Measurements from ENCODE around the gene NOG. TPM values are rescaled to one million over a fixed set of nuclear protein-coding genes. Genes with fewer than 3 reads are reported as not detected.

Gene NOG
- polyA plus RNA-seq = under 1 TPM; 0.14 to 0.90 (median 0.37) TPM

DNA sequence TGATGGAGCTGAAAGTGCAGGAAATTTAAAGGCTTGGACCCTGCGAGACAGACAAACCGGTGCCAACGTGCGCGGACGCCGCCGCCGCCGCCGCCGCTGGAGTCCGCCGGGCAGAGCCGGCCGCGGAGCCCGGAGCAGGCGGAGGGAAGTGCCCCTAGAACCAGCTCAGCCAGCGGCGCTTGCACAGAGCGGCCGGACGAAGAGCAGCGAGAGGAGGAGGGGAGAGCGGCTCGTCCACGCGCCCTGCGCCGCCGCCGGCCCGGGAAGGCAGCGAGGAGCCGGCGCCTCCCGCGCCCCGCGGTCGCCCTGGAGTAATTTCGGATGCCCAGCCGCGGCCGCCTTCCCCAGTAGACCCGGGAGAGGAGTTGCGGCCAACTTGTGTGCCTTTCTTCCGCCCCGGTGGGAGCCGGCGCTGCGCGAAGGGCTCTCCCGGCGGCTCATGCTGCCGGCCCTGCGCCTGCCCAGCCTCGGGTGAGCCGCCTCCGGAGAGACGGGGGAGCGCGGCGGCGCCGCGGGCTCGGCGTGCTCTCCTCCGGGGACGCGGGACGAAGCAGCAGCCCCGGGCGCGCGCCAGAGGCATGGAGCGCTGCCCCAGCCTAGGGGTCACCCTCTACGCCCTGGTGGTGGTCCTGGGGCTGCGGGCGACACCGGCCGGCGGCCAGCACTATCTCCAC lies at the start of gene NOG:
TSS of gene NOG (plus strand) at position 54 of the 674 bp plus-strand sequence. CDS start at position 579, 525 bp downstream.
- WGBS, 3 donors = 0 to 1% (median 1%) methylated on average over 68 to 85 of the region's 85 CpGs
- H3K27ac ChIP-seq (ENCODE audit: low read depth, low read length) = no peak within 1 kb of the TSS

DNA sequence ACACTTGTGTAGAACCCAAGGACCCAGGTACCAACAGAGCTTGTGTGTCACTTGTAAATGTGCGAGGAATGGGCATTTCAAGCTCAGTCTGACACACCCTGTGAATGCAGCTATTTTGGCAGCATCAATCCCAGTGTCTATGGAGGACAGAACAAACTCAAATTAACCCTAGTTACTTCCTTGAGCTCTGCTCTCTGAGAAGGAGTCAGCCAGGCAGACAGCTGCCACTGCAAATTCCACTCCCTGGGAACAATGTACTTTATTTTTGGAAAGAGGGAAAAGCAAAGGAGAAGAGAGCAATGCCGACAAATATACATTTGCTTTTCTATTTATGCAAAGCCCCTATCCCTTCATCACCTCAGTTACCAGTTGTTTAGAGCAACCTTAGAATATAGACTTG lies 48.4 kb upstream of the NOG start:
- 35 to 70% (median 69%) methylated on average over 2 of the region's 2 CpGs for WGBS, 3 donors
- no peak overlapping the region for H3K27ac ChIP-seq (ENCODE audit: low read depth, low read length)

DNA sequence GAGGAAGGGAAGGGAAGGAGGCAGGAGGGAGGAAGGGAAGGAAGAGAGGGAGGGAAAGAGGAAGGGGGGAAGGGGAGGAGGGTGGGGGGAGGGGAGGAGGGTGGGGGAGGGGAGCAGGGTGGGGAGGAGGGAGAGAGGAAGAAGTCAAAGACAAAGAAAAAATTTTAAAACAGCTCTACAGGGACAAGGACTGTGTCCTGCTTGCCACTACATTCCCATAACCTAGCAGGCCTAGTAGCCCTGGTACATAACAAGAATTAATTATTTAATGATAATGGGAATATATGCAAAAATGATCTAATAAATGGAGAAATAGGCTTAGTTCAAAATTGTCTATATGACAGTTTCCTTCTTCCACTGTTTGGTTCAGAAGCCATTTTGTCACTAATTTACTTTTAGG lies 47.6 kb upstream of the NOG start:
- H3K27ac ChIP-seq (ENCODE audit: low read depth, low read length) = no peak overlapping the region

DNA sequence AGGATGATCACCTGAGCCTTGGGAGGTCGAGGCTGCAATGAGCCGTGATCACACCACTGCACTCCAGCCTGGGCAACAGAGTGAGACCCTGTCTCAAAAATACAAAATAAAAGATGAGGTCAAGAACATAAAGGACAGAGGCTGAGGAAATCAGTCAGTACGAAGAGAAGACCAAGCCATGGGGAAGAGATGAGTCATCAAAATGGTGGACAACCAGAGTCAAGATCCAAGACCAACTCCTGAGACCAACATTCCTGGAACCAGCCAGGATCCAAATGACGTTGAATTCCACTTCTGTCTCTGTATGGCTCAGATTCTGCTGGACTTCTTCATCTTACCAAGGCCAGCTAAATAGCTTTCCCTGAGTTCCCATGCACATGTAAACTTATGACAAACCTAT lies 44.8 kb upstream of the NOG start:
- WGBS, 3 donors = 78 to 89% (median 83%) methylated on average over 4 of the region's 4 CpGs
- no peak overlapping the region for H3K27ac ChIP-seq (ENCODE audit: low read depth, low read length)

DNA sequence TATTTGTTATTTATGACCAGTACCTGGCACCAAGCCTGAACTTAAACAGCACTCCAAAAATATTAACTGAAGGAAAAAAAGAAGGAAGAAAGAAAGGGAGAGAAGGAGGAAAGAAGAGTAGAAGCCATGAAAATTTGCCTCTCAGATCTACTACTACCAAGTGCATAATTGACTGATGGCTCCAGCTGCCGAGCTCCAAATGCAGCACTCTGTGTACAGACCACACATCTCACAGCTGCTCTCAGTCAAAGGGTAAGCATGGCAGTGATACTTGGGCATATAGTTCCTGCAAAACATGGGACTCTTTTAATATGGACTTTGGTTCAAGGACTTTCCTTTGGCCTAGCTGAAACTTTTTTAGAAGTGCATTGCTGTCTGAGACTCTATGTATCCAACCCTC lies 44.0 kb upstream of the NOG start:
- no peak overlapping the region for H3K27ac ChIP-seq (ENCODE audit: low read depth, low read length)
- WGBS, 3 donors = 60 to 67% (median 60%) methylated on average over 1 of the region's 1 CpG

DNA sequence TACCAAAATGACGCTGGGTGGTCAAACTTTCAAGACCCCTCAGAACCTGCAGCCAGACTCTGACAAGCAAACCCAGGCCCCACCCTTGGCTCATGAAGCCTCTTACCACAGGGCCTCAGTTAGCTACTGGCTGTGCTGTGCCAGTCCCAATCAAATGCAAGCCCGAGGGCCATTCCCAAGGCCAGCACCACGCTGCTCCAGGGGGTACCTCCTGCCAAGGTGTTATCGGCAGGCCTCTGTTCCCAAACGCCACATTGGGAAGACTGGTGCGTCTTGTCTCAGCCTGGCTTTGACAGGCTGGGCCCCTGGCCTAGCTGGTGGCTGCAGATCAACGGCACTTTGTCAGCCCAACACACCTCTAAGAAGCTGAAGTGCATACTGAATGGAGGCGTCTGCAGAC lies 35.8 kb upstream of the NOG start:
- H3K27ac ChIP-seq (ENCODE audit: low read depth, low read length) = no peak overlapping the region
- 62 to 83% (median 82%) methylated on average over 8 of the region's 8 CpGs for WGBS, 3 donors

DNA sequence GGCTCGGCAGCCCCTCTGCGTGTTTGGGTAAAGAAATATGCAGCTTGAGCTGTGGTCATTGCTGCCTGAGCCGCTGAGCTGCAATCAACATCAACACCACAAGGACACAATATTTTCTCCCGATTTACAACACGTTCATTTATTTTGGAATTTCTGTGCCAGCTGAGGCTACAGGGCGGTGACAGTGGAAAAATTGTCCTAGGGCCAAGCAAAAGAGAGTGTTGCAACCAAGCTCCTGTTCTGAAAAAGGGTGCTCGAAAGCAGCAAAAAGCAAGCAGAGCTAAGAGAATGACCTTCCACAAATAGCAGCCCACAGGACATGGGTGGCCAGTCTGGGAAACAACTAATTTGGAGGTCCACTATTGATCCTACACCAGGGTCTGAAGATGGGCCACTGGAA lies 35.4 kb upstream of the NOG start:
- WGBS, 3 donors = 70 to 76% (median 74%) methylated on average over 7 of the region's 7 CpGs
- no peak overlapping the region for H3K27ac ChIP-seq (ENCODE audit: low read depth, low read length)

DNA sequence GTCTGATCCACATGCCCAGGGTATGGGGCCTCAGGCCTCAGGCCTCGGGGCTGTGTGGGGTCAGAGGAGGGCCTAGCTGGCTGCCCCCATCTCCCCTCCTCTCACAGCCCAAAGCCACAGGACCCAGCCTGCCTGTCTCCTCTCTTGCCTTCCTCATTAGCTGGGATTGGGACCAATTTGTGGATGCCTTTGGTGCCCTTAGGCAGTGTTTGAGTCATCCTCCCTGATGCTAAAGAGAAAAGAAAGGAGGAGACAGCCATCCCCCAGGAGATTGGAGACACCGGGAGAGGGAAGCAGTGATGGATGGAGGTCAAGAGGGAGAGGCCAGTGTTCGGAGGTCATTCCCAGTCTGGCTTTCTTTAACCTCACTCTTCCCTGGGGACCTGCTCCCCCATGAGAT lies 23.3 kb upstream of the NOG start:
- WGBS, 3 donors = 50 to 60% (median 54%) methylated on average over 3 of the region's 3 CpGs

DNA sequence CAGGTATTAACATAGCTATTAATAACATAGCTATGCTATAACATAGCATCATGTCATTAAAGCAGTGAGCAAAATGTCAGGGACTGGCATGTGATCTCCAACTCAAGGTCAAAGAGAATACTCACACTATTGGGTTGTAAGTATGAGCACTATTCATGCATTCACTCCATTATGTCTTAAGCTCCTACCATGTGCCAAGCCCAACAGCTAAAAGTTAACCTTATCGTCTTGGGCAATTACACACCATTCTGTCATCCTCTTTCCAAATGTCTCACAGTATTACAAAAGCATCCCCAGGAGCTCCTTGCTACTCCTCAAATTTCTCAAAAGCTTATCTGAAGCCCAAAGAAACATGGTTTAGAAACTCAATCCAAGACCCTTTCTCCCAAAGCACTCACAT lies 22.0 kb upstream of the NOG start:
- H3K27ac ChIP-seq (ENCODE audit: low read depth, low read length) = no peak overlapping the region
- 61 to 95% (median 64%) methylated on average over 1 of the region's 1 CpG for WGBS, 3 donors

More for the DNA sequence above, 23.3 kb upstream of the NOG start:
- no peak overlapping the region for H3K27ac ChIP-seq (ENCODE audit: low read depth, low read length)

DNA sequence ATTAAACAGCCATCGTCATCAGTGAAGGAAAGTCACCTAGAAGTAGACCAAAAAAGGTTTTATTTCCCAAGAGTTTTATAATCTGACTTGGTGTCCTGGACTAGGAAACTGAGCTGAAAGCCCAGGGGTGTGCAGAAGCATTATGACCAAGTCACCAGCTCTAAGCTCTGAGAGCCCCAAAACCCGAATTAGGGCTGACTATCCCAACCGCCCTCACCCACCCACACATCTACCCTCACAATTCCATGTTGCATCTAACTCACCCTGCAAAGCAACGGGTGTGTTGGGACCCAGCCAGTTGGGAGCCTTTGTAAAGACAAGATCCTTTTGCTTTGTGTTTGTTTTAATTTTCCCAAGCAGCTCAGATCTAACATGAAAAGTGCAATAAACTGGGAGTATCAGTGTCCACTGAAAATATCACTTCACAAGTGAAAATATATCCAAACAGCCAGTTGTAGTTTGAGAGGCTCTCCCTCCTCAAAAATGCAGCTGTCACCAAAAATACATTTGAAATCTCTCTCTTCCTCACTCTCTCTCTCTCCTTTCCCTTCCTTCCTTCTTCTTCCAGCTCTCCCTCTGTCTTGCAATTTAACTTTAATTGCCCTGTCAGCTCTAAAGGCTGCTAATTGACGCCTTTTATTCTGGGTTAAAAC lies 16.2 kb upstream of the NOG start:
- no peak overlapping the region for H3K27ac ChIP-seq (ENCODE audit: low read depth, low read length)
- 46 to 53% (median 51%) methylated on average over 5 of the region's 5 CpGs for WGBS, 3 donors

DNA sequence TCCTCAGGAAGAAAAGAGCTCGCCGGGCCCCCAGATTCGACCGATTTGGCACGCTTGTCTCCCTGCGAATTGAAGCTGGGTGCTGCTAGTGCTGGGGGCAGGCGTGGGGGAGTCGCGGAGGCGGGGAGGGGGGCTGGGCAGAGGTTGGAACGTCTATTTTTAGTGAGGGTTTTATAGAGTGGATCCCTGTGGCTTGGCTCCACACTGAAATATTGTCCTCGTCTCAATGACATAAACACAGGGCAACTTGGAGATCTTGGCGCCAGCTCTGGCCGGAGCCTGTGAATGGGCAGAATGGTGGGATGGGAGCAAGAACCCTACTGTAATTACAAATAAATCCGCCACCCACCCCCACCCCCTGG lies 15.7 kb upstream of the NOG start:
- H3K27ac ChIP-seq (ENCODE audit: low read depth, low read length) = no peak overlapping the region
- 24 to 36% (median 32%) methylated on average over 15 of the region's 15 CpGs for WGBS, 3 donors

DNA sequence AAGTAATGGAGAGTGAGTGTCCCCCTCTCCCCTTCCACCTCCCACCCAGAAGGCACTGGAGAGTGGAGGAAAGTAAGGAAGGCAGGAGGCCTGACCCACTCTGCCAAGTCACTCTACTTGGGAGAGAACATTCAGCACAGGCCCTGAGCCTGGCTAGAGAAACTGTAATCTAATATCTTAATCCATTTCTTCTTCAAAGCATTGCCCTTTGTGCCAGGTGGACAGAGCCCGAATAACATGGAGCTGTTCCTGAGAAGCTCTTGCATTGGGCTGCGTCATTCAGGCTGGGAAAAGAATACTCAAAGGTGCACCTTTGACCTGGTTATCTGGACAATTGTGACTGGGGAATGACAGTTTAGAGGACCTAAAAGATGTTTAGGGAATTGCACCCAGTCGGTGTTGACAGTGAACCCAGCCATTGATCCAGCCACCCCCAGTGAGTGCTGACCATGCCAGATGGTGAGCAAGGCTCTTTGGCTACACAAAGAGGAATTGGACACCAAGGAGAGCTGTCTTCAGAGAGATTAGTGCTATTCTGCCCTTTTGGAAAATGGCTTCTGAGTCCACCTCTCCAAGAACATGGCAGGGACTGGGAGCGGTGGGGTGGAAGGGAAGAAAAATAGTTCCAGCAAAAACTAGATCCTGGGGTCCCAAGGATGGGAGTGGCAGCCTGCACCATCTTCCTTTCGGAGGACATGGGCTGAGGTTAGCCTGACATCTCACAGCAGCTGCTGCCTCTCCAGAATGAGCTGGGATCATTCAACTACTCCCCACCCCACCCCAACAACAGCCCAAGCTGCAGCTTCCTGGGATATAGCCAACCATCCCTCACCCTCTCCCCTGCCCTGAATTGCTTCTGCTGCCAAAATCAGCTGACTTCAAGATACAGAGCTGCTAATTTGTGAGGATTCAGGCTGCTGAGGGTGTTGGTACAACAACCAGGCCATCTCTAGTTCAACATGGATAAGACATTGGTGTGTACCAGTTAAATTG lies 11.6 kb upstream of the NOG start:
- no peak overlapping the region for H3K27ac ChIP-seq (ENCODE audit: low read depth, low read length)
- 72 to 90% (median 87%) methylated on average over 5 of the region's 5 CpGs for WGBS, 3 donors

DNA sequence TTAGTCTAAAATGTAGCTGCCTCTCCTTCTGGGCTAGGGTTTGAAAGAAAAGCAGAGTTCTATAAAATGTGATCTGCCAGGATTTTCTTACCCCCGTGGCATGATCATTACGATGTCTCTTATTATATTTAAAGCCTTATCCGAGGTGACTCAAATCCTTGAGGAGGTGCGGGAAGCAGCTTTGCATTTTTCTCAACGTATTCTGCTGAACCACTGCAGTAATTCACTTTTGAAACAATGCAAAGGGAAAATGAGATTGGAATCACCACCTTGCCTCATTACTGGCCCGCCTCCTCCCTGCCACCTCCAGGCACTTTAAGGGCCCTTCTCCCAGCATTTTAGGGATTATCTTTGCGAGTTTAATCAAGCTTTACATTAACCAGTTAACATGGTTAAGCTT lies 9.7 kb upstream of the NOG start:
- WGBS, 3 donors = 69 to 84% (median 79%) methylated on average over 7 of the region's 7 CpGs
- H3K27ac ChIP-seq (ENCODE audit: low read depth, low read length) = no peak overlapping the region

DNA sequence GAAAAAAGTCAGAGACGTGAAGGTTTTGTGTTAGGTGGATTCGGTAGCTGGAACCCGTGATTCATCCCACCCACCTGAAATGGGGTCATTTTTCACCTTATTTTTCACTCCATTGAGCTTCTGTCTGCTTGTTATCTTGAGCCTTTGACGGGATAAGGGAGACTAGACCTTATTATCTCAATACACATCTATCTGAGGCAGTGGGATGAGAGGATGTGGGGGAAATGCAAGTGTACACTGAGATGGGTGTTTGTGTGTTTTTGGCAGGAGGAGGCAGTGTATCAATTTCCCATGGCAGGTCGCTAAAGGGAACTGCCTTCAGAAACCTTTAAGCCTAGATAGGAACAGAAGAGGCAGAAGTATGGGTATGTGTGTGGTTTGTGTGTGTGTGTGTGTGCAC lies 6.2 kb upstream of the NOG start:
- no peak overlapping the region for H3K27ac ChIP-seq (ENCODE audit: low read depth, low read length)
- 52 to 77% (median 53%) methylated on average over 5 of the region's 5 CpGs for WGBS, 3 donors

DNA sequence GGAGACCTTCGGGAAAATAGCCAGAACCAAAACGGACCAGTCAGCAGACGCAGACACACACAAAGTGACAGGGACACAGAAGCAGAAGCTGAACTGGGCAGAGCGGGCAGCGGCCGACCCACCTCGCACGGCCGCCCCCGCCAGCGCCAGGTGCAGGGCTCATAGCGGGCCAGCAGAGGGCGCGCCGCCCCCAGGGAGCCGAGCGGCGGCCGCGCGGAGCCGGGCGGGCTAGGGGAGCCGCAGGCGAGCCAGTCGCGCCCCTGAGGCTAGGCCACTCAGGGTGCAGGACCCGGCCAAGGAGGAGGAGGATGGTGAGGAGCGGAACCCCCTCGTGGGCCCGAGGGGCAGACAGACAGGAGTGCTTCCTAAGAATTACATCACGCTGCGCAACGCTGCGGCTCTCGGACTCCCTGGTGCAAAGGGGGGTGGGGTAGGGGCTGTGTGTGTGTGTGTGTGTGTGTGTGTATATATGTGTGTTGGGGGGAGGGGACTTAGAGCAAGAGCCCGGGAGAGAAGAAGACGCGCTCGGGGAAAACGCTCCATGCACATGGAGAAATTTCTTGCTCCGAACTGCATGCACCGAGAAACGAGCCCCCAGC lies 913 bp upstream of the NOG start:
- WGBS, 3 donors = 1% methylated on average over 34 to 44 of the region's 44 CpGs
- H3K27ac ChIP-seq (ENCODE audit: low read depth, low read length) = no peak overlapping the region

DNA sequence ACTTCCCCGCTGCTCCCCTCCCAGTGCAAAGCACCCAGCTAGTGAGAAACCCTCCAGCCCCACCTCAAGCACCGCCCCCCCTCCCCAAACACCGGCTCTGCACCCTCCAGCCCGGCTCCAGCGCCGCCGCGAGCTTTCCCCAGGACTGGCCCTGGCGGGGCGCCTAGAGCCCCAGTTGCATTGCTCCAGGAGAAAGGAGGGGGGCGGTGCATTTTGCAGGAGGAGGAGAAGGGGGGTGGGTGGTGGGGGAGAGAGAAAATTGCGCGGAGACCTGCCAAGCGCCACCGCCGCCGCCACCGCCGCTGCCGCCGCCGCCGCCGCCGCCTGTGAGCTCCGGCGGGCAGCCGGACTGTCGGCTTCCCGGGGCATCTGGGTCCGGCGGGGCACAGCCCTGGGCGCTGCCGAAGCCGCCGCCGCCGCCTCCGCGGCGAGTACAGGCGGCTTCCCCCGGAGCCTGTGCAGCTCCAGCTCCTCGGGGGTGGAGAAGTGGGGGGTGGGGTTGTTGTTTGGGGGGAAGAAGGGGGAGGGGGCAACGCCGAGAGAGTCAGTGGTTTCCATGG lies 333 bp upstream of the NOG start:
- 0 to 2% (median 2%) methylated on average over 9 to 46 of the region's 46 CpGs for WGBS, 3 donors
- H3K27ac ChIP-seq (ENCODE audit: low read depth, low read length) = no peak overlapping the region

DNA sequence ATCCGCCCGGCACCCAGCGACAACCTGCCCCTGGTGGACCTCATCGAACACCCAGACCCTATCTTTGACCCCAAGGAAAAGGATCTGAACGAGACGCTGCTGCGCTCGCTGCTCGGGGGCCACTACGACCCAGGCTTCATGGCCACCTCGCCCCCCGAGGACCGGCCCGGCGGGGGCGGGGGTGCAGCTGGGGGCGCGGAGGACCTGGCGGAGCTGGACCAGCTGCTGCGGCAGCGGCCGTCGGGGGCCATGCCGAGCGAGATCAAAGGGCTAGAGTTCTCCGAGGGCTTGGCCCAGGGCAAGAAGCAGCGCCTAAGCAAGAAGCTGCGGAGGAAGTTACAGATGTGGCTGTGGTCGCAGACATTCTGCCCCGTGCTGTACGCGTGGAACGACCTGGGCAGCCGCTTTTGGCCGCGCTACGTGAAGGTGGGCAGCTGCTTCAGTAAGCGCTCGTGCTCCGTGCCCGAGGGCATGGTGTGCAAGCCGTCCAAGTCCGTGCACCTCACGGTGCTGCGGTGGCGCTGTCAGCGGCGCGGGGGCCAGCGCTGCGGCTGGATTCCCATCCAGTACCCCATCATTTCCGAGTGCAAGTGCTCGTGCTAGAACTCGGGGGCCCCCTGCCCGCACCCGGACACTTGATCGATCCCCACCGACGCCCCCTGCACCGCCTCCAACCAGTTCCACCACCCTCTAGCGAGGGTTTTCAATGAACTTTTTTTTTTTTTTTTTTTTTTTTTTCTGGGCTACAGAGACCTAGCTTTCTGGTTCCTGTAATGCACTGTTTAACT lies 1.0 kb downstream of the NOG start:
- WGBS, 3 donors = 1 to 3% (median 1%) methylated on average over 56 to 61 of the region's 61 CpGs

DNA sequence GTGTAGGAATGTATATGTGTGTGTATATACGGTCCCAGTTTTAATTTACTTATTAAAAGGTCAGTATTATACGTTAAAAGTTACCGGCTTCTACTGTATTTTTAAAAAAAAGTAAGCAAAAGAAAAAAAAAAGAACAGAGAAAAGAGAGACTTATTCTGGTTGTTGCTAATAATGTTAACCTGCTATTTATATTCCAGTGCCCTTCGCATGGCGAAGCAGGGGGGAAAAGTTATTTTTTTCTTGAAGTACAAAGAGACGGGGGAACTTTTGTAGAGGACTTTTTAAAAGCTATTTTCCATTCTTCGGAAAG lies 1.6 kb downstream of the NOG start:
- H3K27ac ChIP-seq (ENCODE audit: low read depth, low read length) = no peak overlapping the region
- 3 to 12% (median 8%) methylated on average over 7 of the region's 7 CpGs for WGBS, 3 donors

More for the DNA sequence above, 1.0 kb downstream of the NOG start:
- H3K27ac ChIP-seq (ENCODE audit: low read depth, low read length) = no peak overlapping the region

Measured in adipose tissue (tissue), 3 donors.